Activated naive CD8-positive, alpha-beta T cell (primary cell): ENCODE results near the gene BCAS3.

Experiments used
- H3K27ac Mint-ChIP-seq: one replicate; pipeline ENCODE4 v1.8.0; 2021; ENCODE audit warnings: mixed read lengths
- H3K27me3 Mint-ChIP-seq: one replicate; pipeline ENCODE4 v1.8.0; 2021; ENCODE audit warnings: mixed read lengths
- H3K36me3 Mint-ChIP-seq: one replicate; pipeline ENCODE4 v1.8.0; 2021; ENCODE audit warnings: mixed read lengths
- H3K4me1 Mint-ChIP-seq: one replicate; pipeline ENCODE4 v1.8.0; 2021; ENCODE audit warnings: low read depth, mixed read lengths
- H3K4me3 Mint-ChIP-seq: one replicate; pipeline ENCODE4 v1.8.0; 2021; ENCODE audit warnings: mild to moderate bottlenecking, mixed read lengths
- H3K9me3 Mint-ChIP-seq: one replicate; pipeline ENCODE4 v1.8.0; 2021; ENCODE audit warnings: low read depth, mixed read lengths

Gene BCAS3

GRCh38 chr17:61294286-61294685 lies 616.6 kb downstream of the BCAS3 start:
- H3K27me3 Mint-ChIP-seq: no peaks in the 10 kb centered on the region
- H3K27ac Mint-ChIP-seq: no peak overlapping the region
- H3K4me1 Mint-ChIP-seq: no peaks in the 10 kb centered on the region
- no peak overlapping the region for H3K4me3 Mint-ChIP-seq
- no peaks in the 10 kb centered on the region for H3K9me3 Mint-ChIP-seq
- H3K36me3 Mint-ChIP-seq: peaks cover 6% of the 10 kb centered on the region

GRCh38 chr17:61294777-61295176 lies 617.1 kb downstream of the BCAS3 start:
- Mint-ChIP-seq H3K36me3 (peaks cover 4% of the 10 kb centered on the region), H3K4me1 (no peaks in the 10 kb centered on the region), H3K4me3 (no peak overlapping the region), H3K9me3 (no peaks in the 10 kb centered on the region), H3K27ac (no peak overlapping the region), H3K27me3 (no peaks in the 10 kb centered on the region)

DNA sequence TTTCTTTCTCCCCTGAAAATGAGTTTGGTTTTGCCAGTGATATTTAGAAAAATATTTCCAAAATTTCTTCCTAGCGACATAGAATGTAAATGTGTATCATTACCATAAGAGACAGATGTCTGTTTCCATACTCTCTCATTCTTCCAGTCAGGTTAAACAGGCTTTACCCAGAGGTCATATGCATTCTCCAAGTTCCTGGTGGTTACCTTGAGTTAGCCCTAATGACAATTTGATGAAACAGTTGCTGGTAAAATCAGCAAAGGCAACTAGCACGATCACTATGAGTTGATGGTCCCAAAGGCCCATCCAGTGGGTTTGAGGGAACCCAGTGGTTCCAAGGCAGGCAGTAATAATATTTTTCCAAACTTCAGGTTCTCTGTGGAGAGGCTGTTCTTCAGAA lies 618.4 kb downstream of the BCAS3 start:
- Mint-ChIP-seq H3K27me3 (no peaks in the 10 kb centered on the region), H3K27ac (no peak overlapping the region), H3K36me3 (peaks cover 3% of the 10 kb centered on the region), H3K4me1 (no peaks in the 10 kb centered on the region), H3K4me3 (no peak overlapping the region), H3K9me3 (no peaks in the 10 kb centered on the region)

DNA sequence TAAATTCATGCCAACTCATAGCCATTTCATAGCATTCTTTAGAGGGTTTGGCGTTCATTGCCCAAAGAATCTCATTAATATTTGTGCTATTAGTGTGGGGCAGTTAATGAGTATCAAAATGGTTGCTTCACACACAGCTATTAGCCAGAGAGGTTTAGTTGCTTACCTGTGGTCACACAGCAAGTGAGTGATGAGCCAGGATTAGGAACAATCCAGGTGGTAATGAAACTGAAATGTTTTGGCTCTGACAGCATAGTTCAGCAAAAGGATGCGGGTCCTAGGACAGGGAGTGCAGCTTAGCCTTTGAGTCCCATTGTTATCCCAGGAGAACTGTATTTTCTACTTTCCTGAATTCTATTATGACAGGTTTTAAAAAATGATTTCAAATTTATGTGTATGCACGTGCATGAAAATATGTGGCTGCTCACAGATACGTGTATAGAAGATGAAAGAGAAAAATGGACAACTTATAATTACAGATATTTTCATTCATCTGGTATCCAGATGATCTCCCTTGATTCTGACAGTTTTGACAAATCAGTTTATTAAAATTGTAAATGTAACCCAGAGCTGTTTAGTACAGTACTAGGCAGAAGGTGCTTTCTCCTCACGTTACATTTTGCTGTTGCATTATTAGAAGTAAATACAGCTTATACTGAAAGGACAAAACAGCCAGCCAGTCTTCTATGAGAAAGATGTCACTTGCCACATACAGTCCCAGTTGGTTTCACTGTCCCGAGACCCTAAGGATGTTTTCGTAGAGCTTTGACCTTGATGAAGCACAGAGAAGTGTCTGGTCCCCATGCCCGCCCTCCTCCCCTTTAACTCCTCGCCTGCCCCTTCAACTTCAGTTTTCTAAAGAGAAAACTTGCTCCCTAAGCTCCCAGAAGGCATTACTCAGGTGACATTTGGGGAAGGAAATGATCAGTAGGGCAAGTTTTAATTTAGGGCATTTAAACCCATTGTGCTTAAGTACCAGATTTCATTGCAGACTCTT lies 622.2 kb downstream of the BCAS3 start:
- Mint-ChIP-seq H3K36me3 (peaks cover 6% of the 10 kb centered on the region), H3K4me3 (no peak overlapping the region), H3K4me1 (no peaks in the 10 kb centered on the region), H3K9me3 (no peaks in the 10 kb centered on the region), H3K27me3 (no peaks in the 10 kb centered on the region), H3K27ac (no peak overlapping the region)

- Mint-ChIP-seq H3K27me3 (no peaks in the 10 kb centered on the region), H3K4me1 (no peaks in the 10 kb centered on the region)
Observed at GRCh38 chr17:61302953-61303816, 625.5 kb downstream of the BCAS3 start.

GRCh38 chr17:61303817-61304096 lies 626.1 kb downstream of the BCAS3 start:
- Mint-ChIP-seq H3K27ac (no peak overlapping the region), H3K27me3 (no peaks in the 10 kb centered on the region)

More at GRCh38 chr17:61302953-61303816, 625.5 kb downstream of the BCAS3 start:
- Mint-ChIP-seq H3K9me3 (no peaks in the 10 kb centered on the region), H3K36me3 (peaks cover 3% of the 10 kb centered on the region), H3K4me3 (no peak overlapping the region), H3K27ac (no peak overlapping the region)

DNA sequence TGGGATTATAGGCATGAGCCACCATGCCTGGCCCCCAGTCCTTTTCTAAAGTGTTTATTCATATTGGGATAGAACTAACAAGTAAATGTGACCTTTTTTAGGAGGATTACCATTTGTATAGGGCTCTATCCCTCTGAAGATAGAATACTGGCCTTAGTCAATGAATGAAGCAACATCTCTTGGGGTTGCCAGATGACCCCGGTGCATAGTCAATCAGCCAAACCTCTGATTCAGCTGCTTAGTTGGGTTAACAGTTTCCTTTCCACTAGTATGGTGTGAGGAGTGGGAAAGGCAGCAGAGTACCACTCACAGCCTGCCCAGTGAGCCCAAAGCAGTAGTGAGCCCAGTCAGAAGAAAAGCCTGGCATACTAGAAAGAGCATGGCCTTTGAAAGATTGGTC lies 627.4 kb downstream of the BCAS3 start:
- no peaks in the 10 kb centered on the region for H3K9me3 Mint-ChIP-seq
- H3K36me3 Mint-ChIP-seq: peaks cover 3% of the 10 kb centered on the region
- no peaks in the 10 kb centered on the region for H3K4me1 Mint-ChIP-seq
- H3K27ac Mint-ChIP-seq: no peak overlapping the region
- no peak overlapping the region for H3K4me3 Mint-ChIP-seq
- H3K27me3 Mint-ChIP-seq: no peaks in the 10 kb centered on the region

More at GRCh38 chr17:61303817-61304096, 626.1 kb downstream of the BCAS3 start:
- Mint-ChIP-seq H3K9me3 (no peaks in the 10 kb centered on the region), H3K4me3 (no peak overlapping the region), H3K4me1 (no peaks in the 10 kb centered on the region), H3K36me3 (peaks cover 3% of the 10 kb centered on the region)

DNA sequence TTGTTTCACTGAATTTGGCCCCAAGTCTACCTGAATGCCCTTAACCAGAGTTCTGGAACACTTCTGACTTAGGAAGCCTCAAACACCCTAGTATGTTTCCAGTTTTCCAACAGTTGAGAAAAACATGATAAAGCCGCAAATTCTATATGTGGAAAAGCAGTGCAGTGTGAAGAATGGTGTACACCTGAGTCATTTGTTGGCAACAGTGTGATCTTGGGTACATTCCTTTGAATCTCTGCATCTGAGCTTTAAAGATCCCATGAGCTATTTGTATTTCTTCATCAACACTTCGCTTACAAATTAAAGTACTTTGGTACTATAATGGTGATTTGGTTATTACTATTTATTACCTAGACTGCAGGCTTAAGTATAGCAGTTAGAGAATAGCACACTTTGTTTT lies 628.4 kb downstream of the BCAS3 start:
- Mint-ChIP-seq H3K4me3 (no peak overlapping the region), H3K27me3 (no peaks in the 10 kb centered on the region), H3K36me3 (peaks cover 3% of the 10 kb centered on the region), H3K9me3 (no peaks in the 10 kb centered on the region), H3K4me1 (no peaks in the 10 kb centered on the region), H3K27ac (no peak overlapping the region)

- Mint-ChIP-seq H3K36me3 (peaks cover 3% of the 10 kb centered on the region), H3K27me3 (no peaks in the 10 kb centered on the region), H3K27ac (no peak overlapping the region), H3K4me1 (no peaks in the 10 kb centered on the region), H3K4me3 (no peak overlapping the region), H3K9me3 (no peaks in the 10 kb centered on the region)
Observed at GRCh38 chr17:61307905-61308886, 630.5 kb downstream of the BCAS3 start.

- Mint-ChIP-seq H3K4me3 (no peak overlapping the region), H3K27ac (no peak overlapping the region), H3K36me3 (peaks cover 3% of the 10 kb centered on the region), H3K9me3 (no peaks in the 10 kb centered on the region), H3K27me3 (no peaks in the 10 kb centered on the region), H3K4me1 (no peaks in the 10 kb centered on the region)
Observed at GRCh38 chr17:61309362-61310256, 632.0 kb downstream of the BCAS3 start.

DNA sequence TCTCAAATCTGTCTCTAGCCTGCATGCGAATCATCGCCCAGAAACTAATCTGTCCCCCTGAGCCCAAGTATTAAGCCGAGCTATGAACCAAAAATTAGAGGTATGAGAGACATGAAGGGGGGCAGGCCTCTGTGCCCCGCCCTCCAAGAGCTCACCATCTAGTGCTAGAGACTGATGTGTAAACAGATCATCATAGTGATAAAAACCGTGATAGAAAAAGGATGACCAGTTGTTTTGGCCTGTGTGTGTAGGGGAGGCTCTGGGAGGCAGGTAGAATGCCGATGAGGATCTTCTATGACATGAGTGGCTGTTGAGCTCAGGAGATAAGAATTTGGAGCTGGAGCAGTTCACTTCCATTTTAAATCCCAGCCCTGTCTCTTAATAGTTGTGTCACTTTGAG lies 632.9 kb downstream of the BCAS3 start:
- no peaks in the 10 kb centered on the region for H3K9me3 Mint-ChIP-seq
- no peak overlapping the region for H3K4me3 Mint-ChIP-seq
- H3K4me1 Mint-ChIP-seq: no peaks in the 10 kb centered on the region
- peaks cover 3% of the 10 kb centered on the region for H3K36me3 Mint-ChIP-seq
- H3K27me3 Mint-ChIP-seq: no peaks in the 10 kb centered on the region
- no peak overlapping the region for H3K27ac Mint-ChIP-seq

GRCh38 chr17:61312406-61313295 lies 635.0 kb downstream of the BCAS3 start:
- Mint-ChIP-seq H3K4me1 (no peaks in the 10 kb centered on the region), H3K27me3 (no peaks in the 10 kb centered on the region), H3K27ac (no peak overlapping the region), H3K4me3 (no peak overlapping the region), H3K36me3 (peaks cover 3% of the 10 kb centered on the region), H3K9me3 (no peaks in the 10 kb centered on the region)
